RWPE2 (cell line): ENCODE measurements around the gene SCUBE1.

ENCODE experiments used
- ATAC-seq: fragments of 200-7000 bp; cut with Tn5 transposase; 3 replicates; pipeline ENCODE4 v1.9.1; 2021; ENCODE audit warnings: low read depth
- DNase-seq: peaks from one replicate; pipeline ENCODE4 v3.0.0-alpha.2; 2020; ENCODE audit warnings: low spot score
- H3K27ac ChIP-seq: fragments of 450-650 bp; 2 replicates; pipeline ENCODE4 v1.5.1; 2017; ENCODE audit warnings: mild to moderate bottlenecking; ENCODE audit not compliant: poor library complexity, severe bottlenecking
- H3K27me3 ChIP-seq: fragments of 250-450 bp; sonication (Bioruptor Pico); 2 replicates; pipeline ENCODE4 v1.5.1; 2021; ENCODE audit warnings: mild to moderate bottlenecking, moderate library complexity; ENCODE audit not compliant: insufficient read depth, poor library complexity, severe bottlenecking
- H3K36me3 ChIP-seq: fragments of 250-450 bp; sonication (Bioruptor Pico); 2 replicates; pipeline ENCODE4 v1.5.1; 2020; ENCODE audit warnings: low read depth, mild to moderate bottlenecking, moderate library complexity
- H3K4me1 ChIP-seq: fragments of 250-450 bp; sonication (Bioruptor Pico); 2 replicates; pipeline ENCODE4 v1.5.1; 2021; ENCODE audit warnings: mild to moderate bottlenecking, moderate library complexity; ENCODE audit not compliant: insufficient read depth, poor library complexity, severe bottlenecking
- H3K4me3 ChIP-seq: fragments of 250-450 bp; sonication (Bioruptor Pico); 2 replicates; pipeline ENCODE4 v1.5.1; 2021; ENCODE audit warnings: mild to moderate bottlenecking, moderate library complexity; ENCODE audit not compliant: severe bottlenecking
- H3K9me3 ChIP-seq: fragments of 250-450 bp; sonication (Bioruptor Pico); 2 replicates; pipeline ENCODE4 v1.5.1; 2021; ENCODE audit warnings: mild to moderate bottlenecking, moderate library complexity; ENCODE audit not compliant: severe bottlenecking
- CTCF ChIP-seq: fragments of 450-650 bp; IDR thresholded peaks from one replicate; pipeline ENCODE4 v1.5.1; 2017; ENCODE audit warnings: mild to moderate bottlenecking, moderate library complexity; ENCODE audit not compliant: poor library complexity, severe bottlenecking

SCUBE1 gene

DNA sequence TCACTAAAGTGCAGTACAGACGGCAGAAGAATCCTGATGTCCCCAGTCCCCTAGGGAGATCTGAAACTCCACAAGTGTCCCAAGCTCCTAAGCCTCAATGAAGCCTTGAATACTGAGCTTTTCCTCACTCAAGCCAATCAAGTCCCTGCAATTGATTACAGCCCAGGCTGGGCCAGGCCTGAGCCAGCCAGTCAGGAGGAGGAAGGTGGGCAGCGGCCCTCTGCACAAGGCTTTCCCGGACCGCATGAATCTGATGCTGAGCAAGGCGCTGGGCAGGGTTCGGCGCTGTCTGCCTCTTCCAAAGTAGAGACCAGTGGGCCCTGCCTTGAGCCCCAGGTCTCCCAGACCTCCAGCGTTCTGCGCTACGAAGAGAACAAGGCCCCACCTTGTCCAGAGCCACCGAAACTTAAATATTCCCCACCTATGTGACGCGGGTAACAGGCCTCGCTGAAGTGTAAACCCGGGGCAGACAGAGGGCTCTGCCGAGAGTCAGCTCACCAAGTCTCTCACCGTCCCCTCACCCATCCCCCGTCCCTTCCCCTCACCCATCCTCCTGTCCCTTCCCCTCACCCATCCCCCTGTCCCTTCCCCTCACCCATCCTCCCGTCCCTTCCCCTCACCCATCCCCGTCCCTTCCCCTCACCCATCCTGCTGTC is 63.2 kb downstream of the SCUBE1 start:
- ATAC-seq (no peak), DNase-seq (no peak)
- H3K4me3 ChIP-seq, result no peak overlapping the region
- H3K9me3 ChIP-seq, result peaks cover under 1% of the 10 kb centered on the region
- no peaks in the 10 kb centered on the region for H3K36me3 ChIP-seq
- no peaks in the 10 kb centered on the region for H3K4me1 ChIP-seq
- TF ChIP-seq CTCF, result no peak
- no peak overlapping the region for H3K27ac ChIP-seq
- no peaks in the 10 kb centered on the region for H3K27me3 ChIP-seq

- Histone ChIP-seq H3K27me3 (no peaks in the 10 kb centered on the region), H3K36me3 (no peaks in the 10 kb centered on the region), H3K4me3 (no peak overlapping the region), H3K4me1 (no peaks in the 10 kb centered on the region), H3K9me3 (peaks cover 2% of the 10 kb centered on the region), H3K27ac (no peak overlapping the region)
- no peak for TF ChIP-seq CTCF
- DNase-seq, result no peak
- ATAC-seq, result no peak
Observed at GRCh38 chr22:43277987-43278601, 65.1 kb downstream of the SCUBE1 start.

DNA sequence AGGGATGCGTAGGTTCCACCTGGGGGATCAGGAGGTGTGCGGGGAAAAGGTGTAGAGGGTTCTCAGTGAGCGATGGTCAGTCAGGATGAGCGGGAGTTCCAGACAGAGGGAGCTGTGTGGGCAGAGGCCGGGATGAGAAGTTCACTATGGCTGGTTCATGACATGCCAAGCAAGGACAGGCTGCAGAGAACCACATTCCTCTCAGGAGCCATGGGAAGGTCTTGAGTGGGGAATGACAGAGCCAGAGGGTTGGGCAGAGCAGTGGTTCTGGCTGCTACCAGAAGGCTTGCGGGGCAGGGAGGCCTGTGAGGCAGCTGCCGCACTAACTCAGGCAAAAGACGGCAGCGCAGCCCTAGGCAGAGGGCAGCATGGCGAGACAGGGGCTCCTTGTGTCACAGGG is 66.1 kb downstream of the SCUBE1 start:
- no peaks in the 10 kb centered on the region for H3K27me3 ChIP-seq
- TF ChIP-seq CTCF, result no peak
- ATAC-seq, result no peak

GRCh38 chr22:43276321-43276720 is 66.9 kb downstream of the SCUBE1 start:
- Histone ChIP-seq H3K27me3 (no peaks in the 10 kb centered on the region), H3K4me1 (no peaks in the 10 kb centered on the region), H3K9me3 (peaks cover 2% of the 10 kb centered on the region), H3K36me3 (no peaks in the 10 kb centered on the region), H3K27ac (no peak overlapping the region), H3K4me3 (no peak overlapping the region)
- no peak for TF ChIP-seq CTCF
- no peak for ATAC-seq
- no peak for DNase-seq

More for the DNA sequence above, 66.1 kb downstream of the SCUBE1 start:
- Histone ChIP-seq H3K27ac (no peak overlapping the region), H3K4me3 (no peak overlapping the region), H3K36me3 (no peaks in the 10 kb centered on the region), H3K9me3 (peaks cover 2% of the 10 kb centered on the region), H3K4me1 (no peaks in the 10 kb centered on the region)
- no peak for DNase-seq
